OCI-LY1 (cell line): ENCODE data around the gene LIN52.

Experiments
- CTCF ChIP-seq: fragments of 200-600 bp; sonication (generic), shearing (Covaris generic); IDR thresholded peaks from 2 replicates; pipeline ENCODE4 v1.5.1; 2017; ENCODE audit warnings: mild to moderate bottlenecking, antibody characterized with exemption, low read length, moderate library complexity, mixed read lengths
- EZH2 ChIP-seq: fragments of 200-600 bp; sonication (generic), shearing (Covaris generic); IDR thresholded peaks from 2 replicates; pipeline ENCODE4 v1.8.0; 2017; ENCODE audit warnings: borderline replicate concordance, mixed run types, mild to moderate bottlenecking, antibody characterized with exemption, low read length, moderate library complexity, mixed read lengths

GRCh38 chr14:74035556-74035955, 49.2 kb upstream of the LIN52 start:
- TF ChIP-seq CTCF (no peak), EZH2 (no peak)
